Neural cell (in vitro differentiated cells): ENCODE results near the gene POMT1.

ENCODE experiments used
- POLR2AphosphoS5 ChIP-seq: IDR thresholded peaks from 2 replicates; pipeline ENCODE4 v1.6.1; 2012
- TAF1 ChIP-seq: IDR thresholded peaks from 2 replicates; pipeline ENCODE4 v1.6.1; 2012; ENCODE audit warnings: low read depth

GRCh38 chr9:131565369-131565768 lies 62.7 kb downstream of the POMT1 start:
- TF ChIP-seq POLR2AphosphoS5 = no peak
- no peak for TF ChIP-seq TAF1
